ENCODE measurements around the gene SLC5A4.
A peak's percentile ranks its signal among the peaks of the same experiment; 100 is the strongest.
"Not testable (repeated sequence)": the region's sequence is repeated elsewhere in the genome, so short reads cannot be mapped to it uniquely, and the experiment has no call there.

Gene SLC5A4

DNA sequence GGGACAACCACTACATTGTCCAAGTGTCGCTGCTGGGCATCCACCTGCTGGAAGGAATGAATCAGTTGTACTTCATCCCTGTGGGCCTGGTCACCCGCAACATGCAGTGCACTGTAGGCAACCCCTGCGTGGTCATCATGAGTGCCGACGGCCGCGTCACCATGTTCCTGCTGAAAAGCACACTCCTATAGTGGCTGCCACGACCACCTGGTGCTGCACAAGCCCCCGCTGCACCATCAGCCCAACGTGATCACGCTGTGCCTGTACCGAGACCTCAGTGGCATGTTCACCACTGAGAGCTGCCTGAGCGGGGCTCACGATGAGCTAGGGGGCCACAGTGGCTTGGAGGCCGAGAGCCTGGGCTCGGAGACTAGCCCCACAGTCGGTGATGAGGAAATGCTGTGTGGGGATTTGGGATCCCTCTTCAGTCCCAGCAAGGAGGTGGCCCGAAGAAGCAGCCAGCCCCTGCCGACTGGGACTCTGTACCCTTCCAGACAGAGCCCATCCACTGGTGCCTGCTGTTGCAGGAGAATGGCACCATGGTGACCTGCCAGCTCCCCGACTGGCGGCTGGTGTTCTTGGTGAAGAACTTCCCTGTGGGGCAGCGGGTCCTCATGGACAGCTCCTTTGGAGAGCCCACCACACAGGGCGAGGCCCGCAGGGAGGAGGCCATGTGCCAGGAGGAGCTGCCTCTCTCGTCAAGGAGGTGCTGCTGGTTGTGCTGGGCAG, 15.7 kb upstream of the SLC5A4 start:
- Histone ChIP-seq H3K27ac (no peak overlapping the region), H3K27me3 (ENCODE audit: insufficient read depth, low read depth, severe bottlenecking) (peaks cover 32% of the 10 kb centered on the region), H3K9me3 (ENCODE audit: severe bottlenecking) (no peaks in the 10 kb centered on the region), H3K36me3 (no peaks in the 10 kb centered on the region), H3K4me3 (ENCODE audit: low read depth, low read length) (no peak overlapping the region)
- DNase-seq, result no peak
- TF ChIP-seq, protein P1, sequence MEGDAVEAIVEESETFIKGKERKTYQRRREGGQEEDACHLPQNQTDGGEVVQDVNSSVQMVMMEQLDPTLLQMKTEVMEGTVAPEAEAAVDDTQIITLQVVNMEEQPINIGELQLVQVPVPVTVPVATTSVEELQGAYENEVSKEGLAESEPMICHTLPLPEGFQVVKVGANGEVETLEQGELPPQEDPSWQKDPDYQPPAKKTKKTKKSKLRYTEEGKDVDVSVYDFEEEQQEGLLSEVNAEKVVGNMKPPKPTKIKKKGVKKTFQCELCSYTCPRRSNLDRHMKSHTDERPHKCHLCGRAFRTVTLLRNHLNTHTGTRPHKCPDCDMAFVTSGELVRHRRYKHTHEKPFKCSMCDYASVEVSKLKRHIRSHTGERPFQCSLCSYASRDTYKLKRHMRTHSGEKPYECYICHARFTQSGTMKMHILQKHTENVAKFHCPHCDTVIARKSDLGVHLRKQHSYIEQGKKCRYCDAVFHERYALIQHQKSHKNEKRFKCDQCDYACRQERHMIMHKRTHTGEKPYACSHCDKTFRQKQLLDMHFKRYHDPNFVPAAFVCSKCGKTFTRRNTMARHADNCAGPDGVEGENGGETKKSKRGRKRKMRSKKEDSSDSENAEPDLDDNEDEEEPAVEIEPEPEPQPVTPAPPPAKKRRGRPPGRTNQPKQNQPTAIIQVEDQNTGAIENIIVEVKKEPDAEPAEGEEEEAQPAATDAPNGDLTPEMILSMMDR (IDR thresholded peaks at IDR 0.05; ENCODE audit: low read depth, low read length), result no peak

- no peak for DNase-seq
- no peak overlapping the region for H3K4me3 ChIP-seq (ENCODE audit: low read depth, low read length)
- H3K27ac ChIP-seq, result no peak overlapping the region
- no peaks in the 10 kb centered on the region for H3K36me3 ChIP-seq
- TF ChIP-seq, protein P1 (IDR thresholded peaks at IDR 0.05; ENCODE audit: low read depth, low read length), result no peak
- no peaks in the 10 kb centered on the region for H3K9me3 ChIP-seq (ENCODE audit: severe bottlenecking)
- H3K27me3 ChIP-seq (ENCODE audit: insufficient read depth, low read depth, severe bottlenecking), result peaks cover 29% of the 10 kb centered on the region
These were observed 14.2 kb upstream of the SLC5A4 start for GRCh38 chr22:32269316-32269715.

DNA sequence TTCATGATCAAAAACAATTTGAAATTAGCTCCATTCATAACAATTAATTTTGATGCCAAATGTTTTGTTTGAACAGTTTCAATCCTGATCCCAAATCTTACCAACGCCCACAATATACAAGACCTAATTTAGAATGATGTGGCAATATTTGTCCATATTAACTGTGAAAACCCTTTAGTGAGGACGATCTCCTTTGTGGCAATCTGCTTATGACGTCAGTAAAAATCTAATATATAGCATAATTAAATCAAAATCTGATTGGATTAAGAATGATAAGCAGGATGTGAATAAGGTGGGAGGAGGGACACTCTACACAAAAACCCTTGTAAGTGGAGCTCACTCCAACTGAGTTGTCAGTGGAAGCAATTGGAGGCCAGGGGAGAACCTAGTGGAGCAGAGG, 11.9 kb upstream of the SLC5A4 start:
- H3K4me3 ChIP-seq (ENCODE audit: low read depth, low read length), result no peak overlapping the region
- H3K36me3 ChIP-seq, result no peaks in the 10 kb centered on the region
- TF ChIP-seq, protein P1 (IDR thresholded peaks at IDR 0.05; ENCODE audit: low read depth, low read length), result no peak
- H3K27ac ChIP-seq, result no peak overlapping the region
- DNase-seq, result no peak
- peaks cover 4% of the 10 kb centered on the region for H3K9me3 ChIP-seq (ENCODE audit: severe bottlenecking)
- H3K27me3 ChIP-seq (ENCODE audit: insufficient read depth, low read depth, severe bottlenecking), result peaks cover 29% of the 10 kb centered on the region

- H3K27me3 ChIP-seq (ENCODE audit: insufficient read depth, low read depth, severe bottlenecking), result peaks cover 29% of the 10 kb centered on the region
- no peaks in the 10 kb centered on the region for H3K36me3 ChIP-seq
- no peak overlapping the region for H3K4me3 ChIP-seq (ENCODE audit: low read depth, low read length)
- DNase-seq, result peak; percentile 60
- peaks cover 4% of the 10 kb centered on the region for H3K9me3 ChIP-seq (ENCODE audit: severe bottlenecking)
- no peak overlapping the region for H3K27ac ChIP-seq
- TF ChIP-seq, protein P1 (IDR thresholded peaks at IDR 0.05; ENCODE audit: low read depth, low read length), result peak; percentile 79
These were observed 11.0 kb upstream of the SLC5A4 start for GRCh38 chr22:32265882-32266767.

DNA sequence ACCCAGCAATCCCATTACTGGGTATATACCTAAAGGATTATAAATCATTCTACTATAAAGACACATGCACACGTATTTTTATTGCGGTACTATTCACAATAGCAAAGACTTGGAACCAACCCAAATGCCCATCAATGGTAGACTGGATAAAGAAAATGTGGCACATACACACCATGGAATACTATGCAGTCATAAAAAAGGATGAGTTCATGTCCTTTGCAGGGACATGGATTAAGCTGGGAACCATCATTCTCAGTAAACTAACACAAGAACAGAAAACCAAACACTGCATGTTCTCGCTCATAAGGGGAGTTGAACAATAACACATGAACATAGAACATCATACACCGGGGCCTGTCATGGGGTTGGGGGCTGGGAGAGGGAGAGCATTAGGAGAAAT, 8.5 kb upstream of the SLC5A4 start:
- not testable (repeated sequence) for H3K4me3 ChIP-seq (ENCODE audit: low read depth, low read length); H3K9me3 ChIP-seq (ENCODE audit: severe bottlenecking); H3K27me3 ChIP-seq (ENCODE audit: insufficient read depth, low read depth, severe bottlenecking); H3K27ac ChIP-seq; DNase-seq; H3K36me3 ChIP-seq

GRCh38 chr22:32261306-32261705, 6.2 kb upstream of the SLC5A4 start:
- H3K36me3 ChIP-seq, result no peaks in the 10 kb centered on the region
- no peak overlapping the region for H3K4me3 ChIP-seq (ENCODE audit: low read depth, low read length)
- peaks cover 10% of the 10 kb centered on the region for H3K27me3 ChIP-seq (ENCODE audit: insufficient read depth, low read depth, severe bottlenecking)
- TF ChIP-seq, protein P1 (IDR thresholded peaks at IDR 0.05; ENCODE audit: low read depth, low read length), result no peak
- no peak for DNase-seq
- H3K27ac ChIP-seq, result no peak overlapping the region
- peaks cover 4% of the 10 kb centered on the region for H3K9me3 ChIP-seq (ENCODE audit: severe bottlenecking)
